ENCODE results near the gene TPSG1.

The TPSG1 gene

GRCh38 chr16:1198194-1198593 is 26.9 kb downstream of the TPSG1 start:
- ATAC-seq = no peak
- TF ChIP-seq TOX (CRISPR knock-in tag; IDR thresholded peaks at IDR 0.05; ENCODE audit: borderline replicate concordance) (no peak), RARB (CRISPR knock-in tag; IDR thresholded peaks at IDR 0.05) (no peak), BACH2 (CRISPR knock-in tag; IDR thresholded peaks at IDR 0.05; ENCODE audit: borderline replicate concordance) (no peak), TCF4 (CRISPR knock-in tag; IDR thresholded peaks at IDR 0.05; ENCODE audit: borderline replicate concordance) (no peak)

- no peak for ATAC-seq
Observed at GRCh38 chr16:1197237-1197866, 27.7 kb downstream of the TPSG1 start.

GRCh38 chr16:1196494-1196893 is 28.6 kb downstream of the TPSG1 start:
- ATAC-seq = no peak
- TF ChIP-seq ARNTL (CRISPR knock-in tag; IDR thresholded peaks at IDR 0.05; ENCODE audit: borderline replicate concordance, low read depth) (no peak), ZNF8 (CRISPR knock-in tag; IDR thresholded peaks at IDR 0.05) (no peak), ZFP3 (CRISPR knock-in tag; IDR thresholded peaks at IDR 0.05) (no peak), TCF4 (CRISPR knock-in tag; IDR thresholded peaks at IDR 0.05; ENCODE audit: borderline replicate concordance) (no peak), GLIS3 (CRISPR knock-in tag; IDR thresholded peaks at IDR 0.05) (no peak), BACH2 (CRISPR knock-in tag; IDR thresholded peaks at IDR 0.05; ENCODE audit: borderline replicate concordance) (no peak), PATZ1 (CRISPR knock-in tag; IDR thresholded peaks at IDR 0.05; ENCODE audit: borderline replicate concordance) (no peak), ESRRG (CRISPR knock-in tag; IDR thresholded peaks at IDR 0.05) (no peak), ZNF565 (CRISPR knock-in tag; conservative IDR thresholded peaks at IDR 0.05; ENCODE audit: low read depth) (no peak), SNAI2 (CRISPR knock-in tag; IDR thresholded peaks at IDR 0.05) (no peak), ISL1 (CRISPR knock-in tag; IDR thresholded peaks at IDR 0.05) (no peak)

More at GRCh38 chr16:1197237-1197866, 27.7 kb downstream of the TPSG1 start:
- TF ChIP-seq PPARA (CRISPR knock-in tag; IDR thresholded peaks at IDR 0.05; ENCODE audit: borderline replicate concordance) = no peak
- TF ChIP-seq GLIS3 (CRISPR knock-in tag; IDR thresholded peaks at IDR 0.05) = no peak
- TF ChIP-seq ARNTL (CRISPR knock-in tag; IDR thresholded peaks at IDR 0.05; ENCODE audit: borderline replicate concordance, low read depth) = no peak
- TF ChIP-seq TOX (CRISPR knock-in tag; IDR thresholded peaks at IDR 0.05; ENCODE audit: borderline replicate concordance) = no peak
- no peak for TF ChIP-seq CREB5 (CRISPR knock-in tag; IDR thresholded peaks at IDR 0.05; ENCODE audit: low read depth)
- TF ChIP-seq TCF4 (CRISPR knock-in tag; IDR thresholded peaks at IDR 0.05; ENCODE audit: borderline replicate concordance) = no peak
- TF ChIP-seq ZFP3 (CRISPR knock-in tag; IDR thresholded peaks at IDR 0.05) = no peak
- TF ChIP-seq ISL1 (CRISPR knock-in tag; IDR thresholded peaks at IDR 0.05) = no peak
- TF ChIP-seq ZFP30 (CRISPR knock-in tag; IDR thresholded peaks at IDR 0.05) = no peak
- no peak for TF ChIP-seq ZNF8 (CRISPR knock-in tag; IDR thresholded peaks at IDR 0.05)

- no peak for ATAC-seq
- TF ChIP-seq OSR1 (CRISPR knock-in tag; IDR thresholded peaks at IDR 0.05) = no peak
- no peak for TF ChIP-seq SNAI2 (CRISPR knock-in tag; IDR thresholded peaks at IDR 0.05)
- TF ChIP-seq ESRRG (CRISPR knock-in tag; IDR thresholded peaks at IDR 0.05) = no peak
- TF ChIP-seq ZNF8 (CRISPR knock-in tag; IDR thresholded peaks at IDR 0.05) = no peak
- no peak for TF ChIP-seq PATZ1 (CRISPR knock-in tag; IDR thresholded peaks at IDR 0.05; ENCODE audit: borderline replicate concordance)
- no peak for TF ChIP-seq ZNF565 (CRISPR knock-in tag; conservative IDR thresholded peaks at IDR 0.05; ENCODE audit: low read depth)
- no peak for TF ChIP-seq ISL1 (CRISPR knock-in tag; IDR thresholded peaks at IDR 0.05)
Observed at GRCh38 chr16:1195393-1195666, 29.7 kb downstream of the TPSG1 start.

GRCh38 chr16:1194665-1195392 is 30.2 kb downstream of the TPSG1 start:
- ATAC-seq = peak; percentile 60
- TF ChIP-seq ZFP30 (CRISPR knock-in tag; IDR thresholded peaks at IDR 0.05) (no peak), ARNTL (CRISPR knock-in tag; IDR thresholded peaks at IDR 0.05; ENCODE audit: borderline replicate concordance, low read depth) (no peak), ZFP3 (CRISPR knock-in tag; IDR thresholded peaks at IDR 0.05) (no peak), ISL1 (CRISPR knock-in tag; IDR thresholded peaks at IDR 0.05) (no peak), TOX (CRISPR knock-in tag; IDR thresholded peaks at IDR 0.05; ENCODE audit: borderline replicate concordance) (no peak), ZNF565 (CRISPR knock-in tag; conservative IDR thresholded peaks at IDR 0.05; ENCODE audit: low read depth) (no peak), TCF4 (CRISPR knock-in tag; IDR thresholded peaks at IDR 0.05; ENCODE audit: borderline replicate concordance) (no peak), ZNF70 (CRISPR knock-in tag; IDR thresholded peaks at IDR 0.05) (no peak), CSDC2 (CRISPR knock-in tag; IDR thresholded peaks at IDR 0.05) (no peak), POU6F1 (CRISPR knock-in tag; IDR thresholded peaks at IDR 0.05; ENCODE audit: borderline replicate concordance, low read depth) (no peak), ZNF8 (CRISPR knock-in tag; IDR thresholded peaks at IDR 0.05) (no peak), GLIS3 (CRISPR knock-in tag; IDR thresholded peaks at IDR 0.05) (no peak), SNAI2 (CRISPR knock-in tag; IDR thresholded peaks at IDR 0.05) (no peak), CSRNP3 (CRISPR knock-in tag; IDR thresholded peaks at IDR 0.05) (no peak), CREB5 (CRISPR knock-in tag; IDR thresholded peaks at IDR 0.05; ENCODE audit: low read depth) (no peak)

Data from SK-N-SH treated with all-trans-retinoic acid at 6 μM for 48 hours (cell line).